Caki2 (cell line): Measurements from ENCODE around the gene RAD23A. TPM values are rescaled to one million over a fixed set of nuclear protein-coding genes. Genes with fewer than 3 reads are reported as not detected.
"Not testable (repeated sequence)": the region's sequence is repeated elsewhere in the genome, so short reads cannot be mapped to it uniquely, and the experiment has no call there.

ENCODE experiments used
- DNase-seq: peaks from one replicate; pipeline ENCODE4 v3.0.0-alpha.2; 2015; ENCODE audit warnings: low read depth
- in situ Hi-C: cut with HindIII; loops from 2 replicates; pipeline ENCODE4 v1.10.0; 2016; ENCODE audit warnings: low sequenced_read_pairs, low pct_unique_long_range_greater_than_20kb, mixed read lengths
- total RNA-seq: library from RNA; depleted of rRNA; stranded (reverse); fragments of >200 nt; shearing (Covaris generic); gene quantifications from 2 replicates; pipeline ENCODE4 v1.2.3, GENCODE V29; 2014; ENCODE audit warnings: low replicate concordance

The RAD23A gene
- total RNA-seq, 1 experiment from 2014 or later: 217 TPM

GRCh38 chr19:12936582-12936981 lies 9.1 kb upstream of the RAD23A start:
- DNase-seq: no peak
- in situ Hi-C loops: no loop called here

- DNase-seq: peak; percentile 50
- in situ Hi-C loops: no loop called here
These were observed 8.4 kb upstream of the RAD23A start for GRCh38 chr19:12937093-12937926.

- in situ Hi-C loops: no loop called here
- peak; percentile 98 for DNase-seq
These were observed 7.5 kb upstream of the RAD23A start, which contains the start of gene CALR for GRCh38 chr19:12937927-12938778. Gene CALR, plus strand, starts transcription at chr19:12938609. Its CDS starts 71 bp downstream, at chr19:12938680.

- in situ Hi-C loops: no loop called here
- no peak for DNase-seq
These were observed 6.7 kb upstream of the RAD23A start for GRCh38 chr19:12938779-12939601.

GRCh38 chr19:12939975-12940423 lies 5.7 kb upstream of the RAD23A start:
- in situ Hi-C loops: no loop called here

GRCh38 chr19:12940897-12941296 lies 4.8 kb upstream of the RAD23A start:
- no peak for DNase-seq
- in situ Hi-C loops: no loop called here

More at GRCh38 chr19:12939975-12940423, 5.7 kb upstream of the RAD23A start:
- DNase-seq: no peak

GRCh38 chr19:12943437-12944044 lies 2.1 kb upstream of the RAD23A start:
- DNase-seq: no peak
- in situ Hi-C loops: no loop called here

- in situ Hi-C loops: no loop called here
- DNase-seq: no peak
These were observed 1.5 kb upstream of the RAD23A start for GRCh38 chr19:12944104-12944674.

- DNase-seq: peak; percentile 53
- in situ Hi-C loops: no loop called here
These were observed 545 bp downstream of the RAD23A start for GRCh38 chr19:12946092-12946721.

- in situ Hi-C loops: no loop called here
- no peak for DNase-seq
These were observed 1.3 kb downstream of the RAD23A start for GRCh38 chr19:12946731-12947496.

GRCh38 chr19:12947702-12948611 lies 2.3 kb downstream of the RAD23A start:
- in situ Hi-C loops: no loop called here
- no peak for DNase-seq

GRCh38 chr19:12948612-12949362 lies 3.1 kb downstream of the RAD23A start:
- DNase-seq: no peak
- in situ Hi-C loops: no loop called here

- no peak for DNase-seq
- in situ Hi-C loops: no loop called here
These were observed 4.0 kb downstream of the RAD23A start for GRCh38 chr19:12949363-12950283.

- DNase-seq, in situ Hi-C loops: not testable (repeated sequence)
These were observed 6.4 kb downstream of the RAD23A start for GRCh38 chr19:12952050-12952449.
